22Rv1 (cell line): Measurements from ENCODE around the gene TP53I11.

Source experiments
- H3K27ac ChIP-seq: fragments of 450-650 bp; 2 replicates; pipeline ENCODE4 v1.5.1; 2017
- CTCF ChIP-seq: fragments of 450-650 bp; IDR thresholded peaks from 2 replicates; pipeline ENCODE4 v1.5.1; 2017; ENCODE audit warnings: mild to moderate bottlenecking
- ZFX ChIP-seq: fragments of 450-650 bp; IDR thresholded peaks from 2 replicates; pipeline ENCODE4 v1.6.1; 2017; ENCODE audit warnings: antibody characterized with exemption, borderline replicate concordance

TP53I11 gene

GRCh38 chr11:44936951-44937543 lies 13.6 kb downstream of the TP53I11 start:
- TF ChIP-seq CTCF = no peak
- no peak for TF ChIP-seq ZFX
- H3K27ac ChIP-seq = no peak overlapping the region

GRCh38 chr11:44936525-44936924 lies 14.2 kb downstream of the TP53I11 start:
- H3K27ac ChIP-seq = no peak overlapping the region
- TF ChIP-seq CTCF = peak; percentile 91
- no peak for TF ChIP-seq ZFX

DNA sequence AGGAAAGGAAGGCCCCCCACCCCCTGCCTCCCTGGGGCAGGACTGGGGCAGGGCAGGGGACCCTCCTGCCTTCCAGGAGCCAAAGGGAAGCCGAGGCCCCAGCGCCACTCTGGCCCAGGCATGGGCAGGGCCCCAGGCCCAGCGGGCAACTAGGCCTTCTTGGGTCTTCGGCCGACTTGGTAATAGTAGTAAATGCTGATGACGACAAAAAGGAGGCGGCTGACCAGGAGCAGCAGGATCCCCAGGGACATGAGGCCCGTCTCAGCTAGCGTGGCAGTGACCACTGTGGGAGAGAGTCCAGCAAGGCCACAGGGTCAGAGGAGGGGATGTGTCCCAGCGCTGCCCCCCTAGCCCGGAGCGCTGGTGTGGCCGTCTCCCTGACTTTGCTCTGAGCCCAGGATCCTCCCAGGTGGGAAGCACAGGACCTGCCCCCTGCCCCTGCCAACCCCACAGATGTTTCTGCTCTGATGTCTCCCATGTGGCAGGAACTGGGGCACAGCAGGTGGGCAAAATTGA lies 15.9 kb downstream of the TP53I11 start:
- no peak overlapping the region for H3K27ac ChIP-seq
- TF ChIP-seq CTCF (no peak), ZFX (no peak)

DNA sequence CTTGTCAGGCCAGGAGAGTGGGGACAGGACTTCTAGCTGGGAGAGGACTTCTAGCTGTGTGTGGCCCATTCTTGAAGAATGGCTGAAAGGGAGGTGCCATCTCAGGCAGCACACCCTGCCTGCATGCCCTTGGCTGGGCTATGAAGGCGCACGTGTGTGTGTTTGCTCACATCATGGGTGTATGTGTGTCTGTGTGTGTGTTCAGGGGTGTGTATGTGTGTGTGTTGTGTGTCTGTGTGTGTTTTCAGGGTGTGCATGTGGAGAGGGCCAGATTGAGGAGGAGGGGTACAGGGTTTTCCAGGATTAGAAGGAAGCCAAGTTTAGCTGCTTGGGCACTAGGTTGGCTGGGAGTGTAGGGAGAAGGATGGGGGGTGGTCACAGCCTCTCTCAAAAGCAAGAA lies 16.6 kb downstream of the TP53I11 start:
- H3K27ac ChIP-seq = no peak overlapping the region
- TF ChIP-seq CTCF (no peak), ZFX (no peak)

GRCh38 chr11:44931466-44931865 lies 19.2 kb downstream of the TP53I11 start:
- no peak overlapping the region for H3K27ac ChIP-seq
- TF ChIP-seq ZFX (no peak), CTCF (no peak)

DNA sequence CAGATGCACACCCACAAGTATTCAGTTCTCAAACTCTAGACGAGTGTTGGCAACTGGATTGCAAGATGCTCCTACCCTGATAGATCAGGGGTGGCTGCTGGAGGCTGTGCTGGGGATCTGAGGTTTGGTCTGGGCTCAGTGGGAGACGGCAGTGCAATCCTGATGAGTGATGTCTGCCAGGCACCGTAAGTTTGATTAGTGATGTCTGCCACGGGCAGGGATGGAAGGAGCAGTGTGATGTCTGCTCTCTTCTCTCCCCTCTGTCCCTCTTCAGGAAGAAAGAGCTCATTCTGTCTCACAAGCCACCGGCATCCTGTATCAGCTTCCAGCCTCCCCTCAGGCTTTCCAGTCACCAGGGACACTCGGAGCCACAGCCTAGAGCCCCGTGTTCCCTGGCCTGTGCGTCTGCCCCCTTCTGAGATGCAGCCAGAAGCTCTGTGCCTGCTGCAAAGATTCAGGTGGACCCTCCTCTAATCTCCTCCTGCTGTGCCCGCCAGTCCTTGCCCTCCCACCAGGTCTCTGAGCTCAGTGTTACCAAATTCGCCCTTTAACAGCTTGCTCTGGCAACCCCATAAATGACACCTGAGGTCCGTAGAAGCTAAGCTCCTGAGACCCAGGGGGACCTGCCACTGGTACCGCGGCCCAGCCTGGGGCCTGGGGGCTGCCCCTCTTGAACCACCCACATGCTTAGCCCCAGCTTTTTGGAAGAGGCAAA lies 19.9 kb downstream of the TP53I11 start:
- no peak overlapping the region for H3K27ac ChIP-seq
- TF ChIP-seq CTCF (no peak), ZFX (no peak)

GRCh38 chr11:44928816-44929215 lies 21.9 kb downstream of the TP53I11 start:
- TF ChIP-seq CTCF = no peak
- TF ChIP-seq ZFX = no peak
- no peak overlapping the region for H3K27ac ChIP-seq
